Right kidney (tissue), 1 donor: Measurements from ENCODE around the gene HRK.

Source experiments
- DNase-seq: peaks from one replicate; pipeline ENCODE4 v3.0.0-alpha.2; 2016

Gene HRK

GRCh38 chr12:116898669-116899068 is 17.4 kb upstream of the HRK start:
- no peak for DNase-seq

- no peak for DNase-seq
Observed at GRCh38 chr12:116897476-116897875, 16.2 kb upstream of the HRK start.

GRCh38 chr12:116896411-116896924 is 15.2 kb upstream of the HRK start:
- DNase-seq = no peak

- no peak for DNase-seq
Observed at GRCh38 chr12:116894913-116895312, 13.7 kb upstream of the HRK start.

GRCh38 chr12:116892349-116893140 is 11.3 kb upstream of the HRK start:
- DNase-seq = no peak

- DNase-seq = no peak
Observed at GRCh38 chr12:116891019-116891418, 9.8 kb upstream of the HRK start.

- DNase-seq = no peak
Observed at GRCh38 chr12:116890330-116890729, 9.1 kb upstream of the HRK start.

GRCh38 chr12:116887897-116888296 is 6.7 kb upstream of the HRK start:
- no peak for DNase-seq

DNA sequence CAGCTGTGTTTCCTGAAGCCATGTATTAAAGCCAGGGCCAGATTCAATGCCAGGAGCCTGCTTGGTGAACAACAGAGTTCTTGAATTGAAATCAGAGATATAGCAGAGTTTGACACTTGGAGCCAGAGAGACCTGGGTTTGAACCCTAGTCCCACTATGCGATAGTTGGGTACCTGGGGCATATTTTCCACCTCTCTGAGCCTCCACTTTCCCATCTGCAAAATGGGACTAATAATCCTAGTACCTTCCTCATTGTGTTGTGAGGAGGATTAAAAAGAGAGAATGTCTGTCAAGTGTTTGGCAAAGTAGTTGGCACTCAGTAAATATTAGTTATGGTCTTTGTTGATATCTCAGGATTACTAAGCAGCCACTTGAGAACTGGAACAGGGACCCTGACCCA is 6.0 kb upstream of the HRK start:
- DNase-seq = no peak

DNA sequence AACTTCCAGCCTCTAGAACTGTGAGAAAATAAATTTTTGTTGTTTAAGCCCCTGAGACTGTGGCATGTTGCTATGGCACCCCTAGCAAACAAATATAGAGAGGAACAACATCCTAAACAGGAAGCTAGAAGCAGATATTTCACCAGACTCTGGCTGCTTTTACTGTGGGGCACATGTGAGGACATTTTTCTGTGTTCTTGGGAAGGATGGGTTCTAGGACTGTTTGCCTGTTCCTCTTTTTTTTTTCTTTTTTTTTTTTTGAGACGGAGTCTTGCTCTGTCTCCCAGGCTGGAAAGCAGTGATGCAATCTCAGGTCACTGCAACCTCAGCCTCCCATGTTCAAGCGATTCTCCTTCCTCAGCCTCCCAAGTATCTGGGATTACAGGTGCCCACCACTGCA is 4.2 kb upstream of the HRK start:
- DNase-seq = no peak

GRCh38 chr12:116884871-116885270 is 3.6 kb upstream of the HRK start:
- no peak for DNase-seq

- peak; percentile 19 for DNase-seq
Observed at GRCh38 chr12:116882742-116883141, 1.5 kb upstream of the HRK start.

GRCh38 chr12:116881877-116882507 is 751 bp upstream of the HRK start:
- peak; percentile 43 for DNase-seq

DNA sequence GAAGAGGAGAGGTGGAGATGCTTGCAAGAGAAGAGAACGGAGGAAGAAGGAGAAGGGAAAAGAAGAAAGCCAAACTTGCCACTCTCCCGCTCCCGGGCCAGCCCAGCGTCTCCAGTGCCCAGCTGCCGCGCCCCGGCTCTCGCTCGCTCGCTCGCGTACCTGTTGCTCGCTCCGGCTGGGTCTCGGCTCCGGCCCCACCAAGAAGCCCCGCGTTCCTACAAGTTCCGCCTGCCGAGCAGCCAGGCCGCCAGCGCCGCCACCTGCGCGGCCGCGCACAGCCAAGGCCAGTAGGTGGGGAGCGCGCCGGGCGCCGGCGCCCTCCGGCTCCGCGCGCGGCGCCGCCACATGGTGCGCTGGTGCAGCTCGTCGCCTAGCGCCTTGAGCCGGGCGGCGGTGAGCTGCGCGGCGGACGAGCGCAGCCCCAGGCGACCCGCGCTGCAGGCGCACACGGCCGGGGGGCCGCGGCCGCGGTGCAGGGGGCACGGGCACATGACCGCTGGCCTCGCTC is 370 bp downstream of the HRK start:
- DNase-seq = peak; percentile 81

DNA sequence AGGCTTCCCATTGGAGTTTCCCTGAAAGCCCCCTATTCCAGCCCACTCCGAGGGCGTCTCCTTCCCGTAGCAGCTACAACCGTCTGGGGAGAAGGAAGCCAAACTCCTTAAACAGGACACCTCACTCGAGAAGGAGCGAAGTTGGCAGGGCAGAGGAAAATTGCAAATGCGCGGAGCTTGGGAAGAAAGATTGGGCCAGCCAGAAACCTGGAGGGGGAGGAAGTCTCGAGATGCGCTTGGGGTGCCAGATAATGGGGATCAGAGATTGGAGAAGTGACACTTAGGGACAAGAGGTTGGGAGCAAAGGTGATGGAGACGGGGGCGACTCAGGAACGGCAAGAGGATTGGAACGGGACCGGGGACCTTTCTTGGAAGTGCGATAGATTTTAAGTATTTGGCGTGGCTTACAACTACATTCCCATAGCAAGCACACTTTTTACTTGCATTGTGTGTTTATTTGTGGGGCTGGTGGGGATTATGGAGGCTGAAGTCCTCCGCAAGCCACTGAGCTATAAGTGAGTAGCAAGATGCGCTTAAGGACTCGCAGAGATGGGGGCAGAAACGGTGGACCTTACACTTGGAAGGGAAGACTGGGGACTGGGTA is 926 bp downstream of the HRK start:
- peak; percentile 49 for DNase-seq

DNA sequence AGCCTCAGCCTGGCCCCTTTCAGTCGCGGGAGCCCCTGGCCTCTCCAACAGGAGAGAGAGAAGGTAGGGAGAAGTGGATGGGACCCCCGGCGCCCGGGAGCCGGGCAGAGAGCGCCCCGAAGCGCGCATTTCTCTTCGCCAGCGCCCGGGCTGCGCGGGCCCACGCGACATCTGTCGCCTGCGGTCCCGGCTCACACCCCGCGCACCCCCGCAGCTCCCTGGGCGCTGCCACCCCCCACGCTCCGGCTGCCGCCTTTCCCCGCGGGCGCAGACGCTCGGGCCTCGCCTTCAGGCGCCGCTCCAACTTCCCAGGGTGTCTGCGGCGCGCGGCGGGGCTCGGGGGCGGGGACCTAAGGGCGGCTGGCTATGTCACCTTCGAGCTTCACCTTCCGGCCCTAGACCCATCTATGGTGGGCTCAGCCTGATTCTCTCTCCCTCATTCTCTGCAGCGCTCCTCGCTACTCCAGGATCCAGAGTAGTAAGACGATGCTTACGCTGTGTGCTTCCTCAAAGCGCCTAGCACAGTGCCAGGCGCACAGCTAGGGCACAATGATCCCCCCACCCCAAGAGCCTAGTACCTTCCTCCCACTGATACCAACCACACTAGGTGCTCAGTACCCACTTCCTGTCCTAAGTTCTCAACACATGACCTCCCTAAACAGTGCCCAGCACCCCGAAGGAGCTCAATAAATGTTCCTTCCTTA is 1.6 kb downstream of the HRK start:
- peak; percentile 35 for DNase-seq

DNA sequence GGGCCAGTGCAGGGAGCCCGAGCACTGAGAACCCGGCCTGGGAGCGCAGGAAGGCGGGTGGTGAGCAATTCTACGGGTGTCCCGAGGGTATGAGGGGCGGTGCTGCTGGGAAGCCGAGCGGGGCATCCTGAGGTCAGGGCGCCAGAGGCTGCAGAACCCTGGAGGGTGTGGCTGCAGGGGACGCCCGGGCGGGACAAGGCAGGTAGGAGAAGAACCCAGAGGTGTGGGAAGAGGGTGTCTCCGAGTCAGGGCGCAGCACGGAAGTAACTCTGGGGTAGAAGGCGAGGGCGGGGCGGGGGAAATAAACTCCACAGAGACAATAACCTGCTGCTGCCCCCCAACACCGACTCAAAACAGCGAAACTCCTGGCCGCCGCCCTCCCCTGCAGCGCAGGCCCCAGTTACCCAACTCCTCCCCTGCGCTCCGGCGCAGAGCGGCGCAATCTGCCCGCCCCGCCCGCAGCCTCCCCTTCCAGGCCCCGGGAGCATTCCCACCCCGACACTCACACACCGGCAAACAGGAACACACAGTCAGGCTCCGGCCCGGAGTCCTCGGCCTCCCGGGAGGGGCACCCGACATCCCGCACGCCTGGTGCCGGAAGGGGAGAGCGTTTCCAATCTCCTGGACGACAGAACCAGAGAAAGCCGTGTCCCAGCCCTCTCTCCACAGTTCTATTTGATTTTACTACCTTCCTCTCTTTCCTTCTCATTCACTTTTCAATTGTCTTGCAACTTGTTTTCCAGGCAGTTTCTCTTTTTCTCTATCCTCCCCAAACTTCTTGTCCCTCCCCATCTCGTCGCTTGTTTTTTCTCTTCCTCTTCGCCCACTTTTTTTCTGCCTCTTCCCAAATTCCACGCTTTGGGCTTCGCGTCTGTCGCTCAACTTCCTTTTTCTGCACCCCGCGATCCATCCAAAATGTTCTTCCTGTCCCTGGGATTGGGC is 2.4 kb downstream of the HRK start:
- peak; percentile 55 for DNase-seq

DNA sequence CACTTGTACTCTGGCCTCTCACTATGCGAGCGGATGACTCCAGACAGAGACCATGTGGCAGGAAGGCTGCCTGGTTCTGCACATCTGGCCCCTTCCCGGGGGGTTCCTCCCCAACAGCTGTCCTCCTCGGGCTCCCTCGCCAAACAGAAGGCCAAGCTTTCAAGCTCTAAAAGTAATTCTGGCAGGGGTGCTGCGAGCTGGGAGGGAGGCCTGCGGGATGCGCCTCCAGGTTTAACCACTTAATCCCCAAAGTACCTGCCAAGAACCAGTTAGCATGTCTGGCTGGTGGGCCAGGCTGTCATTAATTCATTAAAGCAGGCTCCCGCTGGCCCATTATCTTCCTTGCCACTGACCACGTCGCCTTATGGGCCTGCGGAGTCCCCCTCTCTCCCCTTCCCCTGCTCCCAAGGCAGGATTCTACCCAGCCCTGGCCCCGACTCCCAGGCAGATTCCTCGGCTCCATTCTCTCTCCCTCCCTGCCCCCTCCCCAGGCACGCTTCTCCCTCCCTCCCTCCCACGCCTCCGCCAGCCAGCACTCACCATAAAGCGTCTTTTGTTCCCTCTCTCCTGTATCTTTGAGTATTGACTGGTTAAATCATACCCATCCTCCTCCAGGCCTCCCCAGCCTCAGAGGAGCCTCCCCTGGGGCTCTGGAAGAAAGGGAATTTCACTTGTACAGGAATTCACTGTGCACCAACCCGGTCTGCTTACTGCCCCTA is 4.9 kb downstream of the HRK start:
- DNase-seq = peak; percentile 18

- no peak for DNase-seq
Observed at GRCh38 chr12:116874324-116874995, 6.8 kb downstream of the HRK start.

GRCh38 chr12:116870306-116870705 is 10.9 kb downstream of the HRK start:
- DNase-seq = no peak
